Measurements from ENCODE around the gene CAMTA1.

Gene CAMTA1

GRCh38 chr1:7517611-7518330, 732.5 kb downstream of the CAMTA1 start:
- H3K27ac ChIP-seq (ENCODE audit: low read depth, low read length) = no peak overlapping the region
- no peaks in the 10 kb centered on the region for H3K36me3 ChIP-seq (ENCODE audit: insufficient read depth, low read length)
- no peaks in the 10 kb centered on the region for H3K9me3 ChIP-seq (ENCODE audit: low read length)
- H3K4me3 ChIP-seq (ENCODE audit: low read depth in 1 of 2, low read length in 2 of 2) = no peak overlapping the region
- no peaks in the 10 kb centered on the region for H3K4me1 ChIP-seq (ENCODE audit: insufficient read depth, low read length)
- peaks cover 0 to 6% of the 10 kb centered on the region in 2 donors for H3K27me3 ChIP-seq (ENCODE audit: control insufficient read depth in 1 of 2, insufficient read depth in 2 of 2, low read length in 2 of 2)
- no peak overlapping the region for H3K9ac ChIP-seq (ENCODE audit: low read length)

GRCh38 chr1:7518411-7518810, 733.2 kb downstream of the CAMTA1 start:
- Histone ChIP-seq H3K9ac (ENCODE audit: low read length) (no peak overlapping the region), H3K4me3 (ENCODE audit: low read depth in 1 of 2, low read length in 2 of 2) (no peak overlapping the region), H3K4me1 (ENCODE audit: insufficient read depth, low read length) (no peaks in the 10 kb centered on the region), H3K27ac (ENCODE audit: low read depth, low read length) (no peak overlapping the region), H3K9me3 (ENCODE audit: low read length) (no peaks in the 10 kb centered on the region), H3K27me3 (ENCODE audit: control insufficient read depth in 1 of 2, insufficient read depth in 2 of 2, low read length in 2 of 2) (peaks cover 0 to 6% of the 10 kb centered on the region in 2 donors), H3K36me3 (ENCODE audit: insufficient read depth, low read length) (no peaks in the 10 kb centered on the region)

DNA sequence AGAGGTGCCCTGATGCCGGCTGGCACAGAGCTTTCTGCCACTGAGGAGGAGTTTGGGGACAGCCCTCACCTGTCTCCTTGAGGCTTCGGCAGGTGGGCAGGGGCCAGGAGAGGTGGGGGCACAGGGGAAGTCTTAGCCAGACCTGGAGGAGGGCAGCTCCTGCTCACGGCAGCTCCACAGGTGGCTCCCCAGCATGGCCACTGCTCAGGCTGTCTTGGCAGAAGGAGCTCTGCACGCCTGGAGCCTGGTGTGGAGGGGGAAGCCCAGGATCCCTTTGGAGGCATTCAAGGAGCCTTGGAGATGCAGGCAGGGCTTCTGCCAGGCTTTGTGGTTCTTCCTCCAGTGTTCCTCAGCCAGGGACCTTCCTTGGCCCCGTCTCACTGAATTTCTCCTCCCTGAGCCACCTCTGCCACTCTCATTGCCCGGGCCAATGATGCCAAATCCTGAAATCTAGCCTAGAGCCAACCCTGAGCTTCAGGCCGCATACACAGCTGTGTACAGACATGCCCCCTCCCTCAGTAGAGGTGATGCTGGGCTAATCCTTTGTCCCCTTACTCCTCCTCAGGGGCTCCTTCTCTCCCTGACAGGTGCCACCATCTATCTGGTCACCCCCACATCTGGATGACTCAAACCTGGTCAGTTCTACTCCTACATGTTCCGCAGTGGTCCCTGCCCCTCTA, 734.1 kb downstream of the CAMTA1 start:
- H3K36me3 ChIP-seq (ENCODE audit: insufficient read depth, low read length) = no peaks in the 10 kb centered on the region
- no peak overlapping the region for H3K4me3 ChIP-seq (ENCODE audit: low read depth in 1 of 2, low read length in 2 of 2)
- no peak overlapping the region for H3K9ac ChIP-seq (ENCODE audit: low read length)
- no peaks in the 10 kb centered on the region for H3K4me1 ChIP-seq (ENCODE audit: insufficient read depth, low read length)
- peaks cover 0 to 6% of the 10 kb centered on the region in 2 donors for H3K27me3 ChIP-seq (ENCODE audit: control insufficient read depth in 1 of 2, insufficient read depth in 2 of 2, low read length in 2 of 2)
- no peaks in the 10 kb centered on the region for H3K9me3 ChIP-seq (ENCODE audit: low read length)
- no peak overlapping the region for H3K27ac ChIP-seq (ENCODE audit: low read depth, low read length)

GRCh38 chr1:7519861-7520395, 734.7 kb downstream of the CAMTA1 start:
- Histone ChIP-seq H3K4me3 (ENCODE audit: low read depth in 1 of 2, low read length in 2 of 2) (no peak overlapping the region), H3K9me3 (ENCODE audit: low read length) (no peaks in the 10 kb centered on the region), H3K4me1 (ENCODE audit: insufficient read depth, low read length) (no peaks in the 10 kb centered on the region), H3K27ac (ENCODE audit: low read depth, low read length) (no peak overlapping the region), H3K9ac (ENCODE audit: low read length) (no peak overlapping the region), H3K36me3 (ENCODE audit: insufficient read depth, low read length) (no peaks in the 10 kb centered on the region), H3K27me3 (ENCODE audit: control insufficient read depth in 1 of 2, insufficient read depth in 2 of 2, low read length in 2 of 2) (peaks cover 0 to 6% of the 10 kb centered on the region in 2 donors)

- H3K4me1 ChIP-seq (ENCODE audit: insufficient read depth, low read length) = no peaks in the 10 kb centered on the region
- H3K9me3 ChIP-seq (ENCODE audit: low read length) = no peaks in the 10 kb centered on the region
- H3K4me3 ChIP-seq (ENCODE audit: low read depth in 1 of 2, low read length in 2 of 2) = no peak overlapping the region
- H3K27me3 ChIP-seq (ENCODE audit: control insufficient read depth in 1 of 2, insufficient read depth in 2 of 2, low read length in 2 of 2) = peaks cover 0 to 6% of the 10 kb centered on the region in 2 donors
- H3K9ac ChIP-seq (ENCODE audit: low read length) = no peak overlapping the region
- H3K36me3 ChIP-seq (ENCODE audit: insufficient read depth, low read length) = no peaks in the 10 kb centered on the region
- no peak overlapping the region for H3K27ac ChIP-seq (ENCODE audit: low read depth, low read length)
Measured at GRCh38 chr1:7520496-7520895, 735.2 kb downstream of the CAMTA1 start.

- no peaks in the 10 kb centered on the region for H3K9me3 ChIP-seq (ENCODE audit: low read length)
- H3K9ac ChIP-seq (ENCODE audit: low read length) = no peak overlapping the region
- no peaks in the 10 kb centered on the region for H3K36me3 ChIP-seq (ENCODE audit: insufficient read depth, low read length)
- no peaks in the 10 kb centered on the region for H3K27me3 ChIP-seq (ENCODE audit: control insufficient read depth in 1 of 2, insufficient read depth in 2 of 2, low read length in 2 of 2)
- H3K27ac ChIP-seq (ENCODE audit: low read depth, low read length) = no peak overlapping the region
- no peaks in the 10 kb centered on the region for H3K4me1 ChIP-seq (ENCODE audit: insufficient read depth, low read length)
- no peak overlapping the region for H3K4me3 ChIP-seq (ENCODE audit: low read depth in 1 of 2, low read length in 2 of 2)
Measured at GRCh38 chr1:7524341-7525337, 739.4 kb downstream of the CAMTA1 start.

- Histone ChIP-seq H3K4me1 (ENCODE audit: insufficient read depth, low read length) (no peaks in the 10 kb centered on the region), H3K36me3 (ENCODE audit: insufficient read depth, low read length) (no peaks in the 10 kb centered on the region), H3K9ac (ENCODE audit: low read length) (no peak overlapping the region), H3K4me3 (ENCODE audit: low read depth in 1 of 2, low read length in 2 of 2) (no peak overlapping the region), H3K27ac (ENCODE audit: low read depth, low read length) (no peak overlapping the region), H3K9me3 (ENCODE audit: low read length) (no peaks in the 10 kb centered on the region), H3K27me3 (ENCODE audit: control insufficient read depth in 1 of 2, insufficient read depth in 2 of 2, low read length in 2 of 2) (no peaks in the 10 kb centered on the region)
Measured at GRCh38 chr1:7525338-7526063, 740.2 kb downstream of the CAMTA1 start.

DNA sequence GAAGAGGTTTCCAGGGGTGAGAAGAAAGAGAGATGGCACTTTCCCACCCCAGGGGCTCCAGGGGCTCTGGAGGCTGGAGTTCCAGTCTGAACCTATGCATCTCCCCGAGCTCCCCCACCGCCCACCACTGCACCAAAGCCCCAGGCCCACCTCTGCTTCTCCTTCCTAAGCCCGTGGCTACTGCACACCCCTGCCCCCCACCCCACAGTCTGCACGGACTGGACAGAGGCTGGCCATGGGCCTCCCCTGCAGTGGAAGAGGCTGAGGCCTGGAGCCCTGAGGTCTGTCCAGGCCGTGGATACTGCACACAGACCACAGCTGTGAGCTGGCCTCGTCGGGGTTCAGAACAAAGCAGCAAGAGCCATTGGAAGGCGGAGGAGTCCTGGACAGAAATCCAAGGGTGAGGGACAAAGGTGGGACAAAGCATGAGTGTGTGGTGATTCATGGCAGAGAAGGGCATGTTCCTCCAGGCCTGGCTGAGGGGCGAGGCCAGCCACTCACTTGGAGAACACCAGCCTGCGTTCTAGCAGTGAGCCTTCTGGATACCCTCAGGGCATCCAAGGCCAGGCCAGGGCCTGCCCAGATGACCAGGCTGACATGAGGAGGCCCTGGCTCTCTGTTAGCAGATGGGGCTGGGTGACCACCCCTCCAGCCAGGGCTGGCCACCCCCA, 741.1 kb downstream of the CAMTA1 start:
- H3K36me3 ChIP-seq (ENCODE audit: insufficient read depth, low read length) = no peaks in the 10 kb centered on the region
- H3K4me1 ChIP-seq (ENCODE audit: insufficient read depth, low read length) = no peaks in the 10 kb centered on the region
- no peaks in the 10 kb centered on the region for H3K27me3 ChIP-seq (ENCODE audit: control insufficient read depth in 1 of 2, insufficient read depth in 2 of 2, low read length in 2 of 2)
- H3K4me3 ChIP-seq (ENCODE audit: low read depth in 1 of 2, low read length in 2 of 2) = no peak overlapping the region
- no peaks in the 10 kb centered on the region for H3K9me3 ChIP-seq (ENCODE audit: low read length)
- no peak overlapping the region for H3K27ac ChIP-seq (ENCODE audit: low read depth, low read length)
- H3K9ac ChIP-seq (ENCODE audit: low read length) = no peak overlapping the region

- Histone ChIP-seq H3K27me3 (ENCODE audit: control insufficient read depth in 1 of 2, insufficient read depth in 2 of 2, low read length in 2 of 2) (no peaks in the 10 kb centered on the region), H3K9ac (ENCODE audit: low read length) (no peak overlapping the region), H3K4me3 (ENCODE audit: low read depth in 1 of 2, low read length in 2 of 2) (no peak overlapping the region), H3K36me3 (ENCODE audit: insufficient read depth, low read length) (no peaks in the 10 kb centered on the region), H3K27ac (ENCODE audit: low read depth, low read length) (no peak overlapping the region), H3K4me1 (ENCODE audit: insufficient read depth, low read length) (no peaks in the 10 kb centered on the region), H3K9me3 (ENCODE audit: low read length) (no peaks in the 10 kb centered on the region)
Measured at GRCh38 chr1:7526867-7527732, 741.8 kb downstream of the CAMTA1 start.

GRCh38 chr1:7527733-7528045, 742.4 kb downstream of the CAMTA1 start:
- Histone ChIP-seq H3K4me1 (ENCODE audit: insufficient read depth, low read length) (no peaks in the 10 kb centered on the region), H3K4me3 (ENCODE audit: low read depth in 1 of 2, low read length in 2 of 2) (no peak overlapping the region), H3K27ac (ENCODE audit: low read depth, low read length) (no peak overlapping the region), H3K27me3 (ENCODE audit: control insufficient read depth in 1 of 2, insufficient read depth in 2 of 2, low read length in 2 of 2) (no peaks in the 10 kb centered on the region), H3K9ac (ENCODE audit: low read length) (no peak overlapping the region), H3K9me3 (ENCODE audit: low read length) (no peaks in the 10 kb centered on the region), H3K36me3 (ENCODE audit: insufficient read depth, low read length) (no peaks in the 10 kb centered on the region)

All from muscle layer of colon (tissue), 2 donors.